GM18508 (cell line): Measurements from ENCODE around the gene FASLG.

Source experiments
- ATAC-seq: cut with Tn5 transposase; IDR thresholded peaks from one replicate; pipeline ENCODE4 v1.9.1; 2021; ENCODE audit warnings: moderate number of reproducible peaks; ENCODE audit not compliant: insufficient read depth, unreplicated experiment

Gene FASLG

DNA sequence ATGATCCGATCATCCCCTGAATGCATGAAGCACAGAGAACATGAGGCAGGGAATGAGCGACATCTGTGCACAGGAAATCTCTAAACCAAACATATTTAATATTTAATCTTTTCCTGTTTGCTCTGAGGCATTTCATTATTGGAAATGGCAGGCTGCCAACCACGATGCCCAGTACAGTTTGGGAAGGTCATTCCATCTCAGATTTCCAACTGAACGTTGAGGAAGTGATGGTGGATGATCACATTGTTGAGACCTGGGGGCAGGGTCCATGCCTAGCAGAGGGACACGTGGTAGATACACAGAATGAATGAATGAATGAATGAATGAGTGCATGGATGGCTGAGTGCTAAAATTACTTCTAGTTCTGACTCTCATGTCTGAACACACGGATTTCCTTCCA, 15.9 kb upstream of the FASLG start:
- no peak for ATAC-seq

DNA sequence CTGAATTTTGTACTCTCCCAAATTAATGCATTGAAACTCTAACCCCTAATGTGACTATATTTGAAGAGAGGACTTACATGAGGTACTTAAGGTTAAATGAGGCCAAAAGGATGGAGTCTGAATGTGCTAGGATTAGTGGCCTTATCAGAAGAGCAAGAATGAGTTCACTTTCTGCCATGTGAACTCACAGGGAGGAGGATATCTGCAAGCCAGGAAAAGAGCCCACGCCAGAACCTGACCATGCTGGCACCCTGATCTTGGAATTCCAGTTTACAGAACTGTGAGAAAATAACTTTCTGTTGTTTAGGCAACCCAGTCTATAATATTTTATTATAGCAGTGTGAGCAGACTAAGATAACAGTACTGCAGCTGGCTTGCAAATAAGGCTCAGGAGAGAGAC, 12.2 kb upstream of the FASLG start:
- ATAC-seq = no peak

DNA sequence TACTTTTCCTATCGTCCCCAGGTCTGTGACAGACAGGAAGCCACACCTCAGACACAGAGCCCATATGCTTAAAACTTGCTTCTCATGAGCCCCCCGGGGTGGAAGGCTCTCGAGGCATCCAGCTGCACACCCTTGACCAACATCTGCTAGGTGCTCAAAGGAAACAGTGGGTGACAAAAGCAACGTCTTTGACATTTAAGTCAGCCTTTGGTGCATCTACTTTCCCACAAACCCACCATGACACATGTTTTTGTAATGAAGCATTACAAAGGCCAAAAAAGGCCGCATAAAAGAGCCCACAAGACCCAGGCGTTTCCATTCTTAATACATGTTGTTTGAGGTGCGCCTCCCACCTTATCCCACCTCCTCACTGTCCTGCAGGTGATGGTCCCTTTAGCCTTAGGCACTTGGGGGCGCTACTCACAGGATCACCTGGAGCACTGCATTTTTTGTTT, 11.8 kb upstream of the FASLG start:
- ATAC-seq = no peak

DNA sequence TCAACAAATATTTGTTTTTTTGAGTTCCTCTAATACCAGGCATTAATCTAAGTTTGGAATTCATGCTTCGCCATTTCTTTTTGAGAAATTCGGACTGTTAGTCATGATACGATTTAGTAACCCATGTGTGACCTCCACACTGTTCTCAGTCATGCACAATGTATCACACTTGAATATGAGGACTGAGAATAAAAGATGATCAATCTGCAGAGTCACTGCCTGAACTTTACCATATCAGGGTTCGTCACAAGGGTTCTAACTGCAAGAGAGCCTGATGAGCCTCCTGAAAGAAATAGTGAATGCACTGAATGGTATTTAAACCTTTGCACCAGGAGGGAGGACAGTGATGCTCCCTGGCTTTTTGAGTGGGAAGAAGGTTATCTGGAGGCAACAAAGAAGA, 10.9 kb upstream of the FASLG start:
- no peak for ATAC-seq

DNA sequence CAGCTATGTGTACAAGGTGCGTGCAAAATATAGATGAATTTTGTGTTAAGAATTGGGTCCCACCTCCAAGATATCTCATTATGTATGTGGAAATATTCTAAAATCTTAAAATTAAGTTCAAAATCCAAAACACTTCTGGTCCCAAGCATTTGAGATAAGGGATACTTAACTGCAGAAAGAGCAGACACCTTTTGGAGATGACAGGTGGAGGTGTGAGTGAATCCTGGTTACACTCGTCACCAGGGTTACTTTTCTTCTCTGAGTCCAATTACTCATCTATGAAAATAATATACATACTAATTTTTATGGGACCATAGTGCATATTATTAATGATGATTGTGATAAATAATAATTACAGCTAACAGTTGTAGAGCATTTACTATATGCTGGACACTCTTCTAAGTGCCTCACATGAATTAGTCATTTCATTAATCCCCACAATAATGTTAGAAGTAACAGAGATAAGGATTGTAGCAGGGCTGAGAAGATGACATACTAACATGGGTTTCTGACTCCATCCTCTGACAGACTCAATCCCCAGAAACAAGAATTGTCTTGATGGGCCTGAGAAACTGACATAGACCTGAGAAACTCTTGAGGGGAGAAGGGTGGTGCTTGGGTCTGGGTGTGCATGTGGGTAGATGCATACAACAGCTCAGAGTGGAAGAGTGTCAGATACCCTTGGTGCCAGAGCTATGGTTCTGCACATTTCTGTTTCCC, 8.3 kb upstream of the FASLG start:
- no peak for ATAC-seq

DNA sequence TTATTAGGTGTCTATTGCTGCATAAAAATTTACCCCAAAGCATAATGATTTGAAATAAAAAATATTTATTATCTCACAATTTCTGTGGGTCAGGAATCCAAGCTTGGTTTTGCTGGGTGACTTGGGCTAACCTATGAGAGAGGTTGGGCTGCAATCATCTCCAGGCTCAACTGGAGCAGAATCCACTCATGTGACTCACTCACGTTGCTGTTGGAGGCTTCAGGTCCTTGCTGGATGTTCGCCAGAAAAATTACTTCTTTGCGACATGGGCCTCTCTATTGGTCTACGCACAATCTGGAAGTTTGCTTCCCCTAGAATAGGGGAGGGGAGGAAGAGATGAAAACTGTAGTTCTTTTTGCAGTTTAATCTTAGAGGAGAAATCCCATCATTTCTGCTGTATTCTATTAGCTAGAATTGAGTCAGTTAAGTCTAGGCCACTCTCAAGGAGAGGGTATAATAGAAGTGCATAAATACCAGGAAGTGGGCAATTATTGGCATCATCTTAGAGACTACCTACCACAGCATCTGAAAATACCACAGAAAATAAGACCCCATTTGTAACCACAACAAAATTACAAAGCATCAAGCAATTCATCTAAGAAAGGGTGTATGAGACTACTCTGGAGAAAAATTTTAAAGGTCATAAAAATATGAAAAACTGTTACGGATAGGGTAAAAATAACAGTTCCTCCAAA, 5.7 kb upstream of the FASLG start:
- no peak for ATAC-seq

DNA sequence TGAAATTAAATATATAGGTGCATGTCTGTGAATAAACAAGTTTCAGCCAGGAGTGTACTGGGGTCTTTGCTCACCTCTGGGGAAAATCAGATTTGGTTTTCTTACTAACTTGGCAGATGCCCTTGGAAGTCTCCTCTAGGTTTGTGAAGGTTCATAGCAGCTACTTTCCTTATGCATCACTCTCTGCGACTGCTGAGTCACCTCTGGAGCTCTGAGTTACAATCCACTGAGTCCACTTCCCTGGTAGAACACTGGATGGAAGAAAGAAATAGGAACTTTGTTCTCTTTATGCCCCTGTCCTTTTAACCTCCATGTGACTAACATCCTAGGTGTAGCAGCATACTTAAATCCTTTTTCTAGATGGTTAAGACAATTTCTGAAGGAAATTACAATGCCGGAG, 4.4 kb upstream of the FASLG start:
- ATAC-seq = no peak

DNA sequence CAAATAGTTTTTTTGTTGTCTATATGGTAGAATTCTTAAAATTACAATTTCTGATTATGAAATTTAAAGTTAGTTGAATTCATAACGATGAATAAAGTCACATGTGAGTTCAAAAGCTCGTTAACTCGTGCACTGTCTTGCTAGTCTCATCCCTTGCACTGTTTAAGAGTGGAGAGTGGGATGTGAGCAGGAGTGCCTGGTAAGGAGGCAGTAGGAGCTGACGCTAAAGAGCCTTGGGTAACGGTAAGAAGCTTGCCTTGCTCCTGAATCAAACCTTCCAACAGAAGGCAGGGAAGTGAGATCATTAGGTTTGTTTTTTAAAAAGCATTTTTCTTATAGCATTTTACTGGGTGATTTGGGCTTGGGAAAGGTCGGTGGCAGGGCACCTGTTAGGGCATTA, 2.3 kb upstream of the FASLG start:
- ATAC-seq = no peak

DNA sequence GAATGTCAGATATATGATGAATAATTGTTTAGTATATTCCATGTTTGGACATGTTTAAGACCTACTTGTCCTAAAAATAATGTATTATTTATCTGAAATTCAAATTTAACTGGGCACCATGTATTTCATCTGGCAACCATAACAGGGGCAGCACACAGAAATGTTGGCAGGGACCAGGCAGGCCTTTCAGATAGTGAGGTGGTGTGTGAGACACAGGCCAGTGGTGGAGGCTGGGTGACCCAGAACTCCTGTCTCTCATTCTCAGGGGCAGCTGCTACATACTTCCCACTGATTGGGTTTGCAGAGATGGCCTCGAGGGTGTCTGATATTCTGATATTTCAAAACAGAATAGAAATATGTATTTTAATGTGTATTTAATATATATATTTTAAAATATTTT, 1.3 kb upstream of the FASLG start:
- no peak for ATAC-seq

DNA sequence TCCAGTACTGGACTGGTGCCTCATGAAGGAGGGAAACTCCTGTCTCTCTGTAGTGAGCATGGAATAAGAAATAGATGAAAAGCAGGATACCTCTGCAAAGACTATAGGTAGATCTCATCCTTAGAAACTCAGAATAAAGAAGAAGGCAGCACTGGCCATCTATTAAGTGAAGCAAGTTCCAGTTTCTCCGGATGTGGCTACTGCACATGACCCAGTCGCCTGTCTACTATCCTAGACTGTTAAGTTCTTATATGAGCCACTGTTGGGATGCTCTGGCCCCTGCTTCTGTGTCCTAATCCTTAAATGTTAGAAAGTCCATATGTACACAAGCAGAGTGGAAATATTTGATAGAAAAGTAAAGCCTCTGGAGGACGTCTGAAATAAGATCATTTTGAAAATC, 2.2 kb downstream of the FASLG start:
- no peak for ATAC-seq

DNA sequence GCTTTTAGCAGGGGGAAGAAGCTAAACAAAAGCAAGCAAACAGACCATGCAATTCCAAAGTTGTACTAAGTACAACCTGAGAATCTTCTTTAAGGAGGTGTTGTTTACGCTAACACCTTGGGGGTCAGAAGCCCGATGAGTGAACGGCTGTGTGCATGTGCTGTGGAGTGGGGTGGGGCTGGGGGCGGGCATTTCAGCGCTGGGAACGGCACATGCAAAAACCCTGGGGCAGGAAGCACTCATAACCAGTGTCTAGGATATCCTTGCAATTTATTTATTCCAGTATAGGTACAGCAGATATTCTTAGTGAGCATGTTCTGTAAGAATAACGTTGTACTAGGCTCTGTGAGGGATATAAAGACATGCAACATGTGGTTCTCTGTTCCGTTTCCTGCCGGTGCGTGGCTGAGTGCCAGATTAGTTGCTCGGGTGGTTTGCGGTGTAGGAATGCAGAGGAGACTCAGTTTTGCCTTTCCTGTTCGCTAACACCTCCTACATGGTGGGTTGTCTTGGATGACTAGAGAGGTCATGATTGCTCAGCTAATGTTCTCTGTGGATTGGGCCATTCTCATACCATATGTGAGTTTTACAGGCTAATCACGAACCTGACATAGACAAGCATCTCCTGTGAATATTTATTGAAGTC, 3.7 kb downstream of the FASLG start:
- no peak for ATAC-seq

DNA sequence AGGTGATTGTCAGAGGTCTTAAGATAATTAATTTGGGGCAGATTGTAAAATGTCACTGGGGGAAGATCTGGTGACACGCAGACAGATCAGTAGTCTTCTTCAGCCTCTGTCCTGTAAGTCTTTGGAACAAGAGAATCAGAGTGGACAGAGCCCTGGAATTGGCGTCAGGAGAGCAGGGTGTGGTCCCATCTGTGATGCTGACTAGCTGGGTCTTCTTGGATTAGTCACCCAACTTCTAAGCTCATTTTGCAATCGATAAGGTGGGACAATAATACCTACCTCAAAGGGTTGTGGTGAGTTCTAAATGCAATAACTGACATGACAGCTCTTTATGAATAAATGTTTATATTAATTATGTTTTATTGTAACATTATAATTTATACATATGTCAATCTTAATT, 4.8 kb downstream of the FASLG start:
- ATAC-seq = no peak

DNA sequence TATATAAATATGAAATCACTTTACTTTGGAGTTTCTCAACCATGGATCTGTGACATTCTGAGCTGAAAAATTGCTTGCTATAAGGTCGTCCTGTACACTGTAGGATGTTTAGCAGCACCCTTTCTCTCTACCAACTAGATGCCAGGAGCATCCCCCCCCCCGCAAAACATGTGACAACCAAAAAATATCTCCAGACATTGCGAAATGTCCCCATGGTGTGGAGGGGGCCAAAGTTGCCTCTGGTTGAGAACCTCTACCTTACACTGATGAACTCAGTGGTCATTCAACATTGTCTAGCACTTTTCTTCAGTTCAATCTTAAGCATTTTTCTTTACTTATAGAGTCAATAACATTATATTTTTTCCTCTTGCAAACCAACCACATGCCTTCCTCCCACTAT, 9.2 kb downstream of the FASLG start:
- ATAC-seq = no peak

DNA sequence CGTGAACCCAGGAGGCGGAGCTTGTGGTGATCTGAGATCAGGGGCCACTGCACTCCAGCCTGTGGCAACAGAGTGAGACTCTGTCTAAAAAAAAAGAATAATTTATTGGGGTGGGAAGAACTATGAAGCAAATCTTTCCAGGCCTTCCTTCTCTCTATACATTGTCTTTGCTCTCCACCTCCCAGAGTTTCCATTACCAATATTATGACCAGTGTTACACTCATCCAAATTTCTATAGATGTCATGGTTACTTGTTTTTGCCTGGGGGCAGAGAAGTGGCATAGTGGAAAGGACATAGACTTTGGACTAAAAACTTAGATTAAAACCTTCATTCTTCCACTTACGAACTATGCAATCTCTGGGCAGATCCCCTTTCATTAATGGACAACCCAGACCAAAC, 10.1 kb downstream of the FASLG start:
- no peak for ATAC-seq

DNA sequence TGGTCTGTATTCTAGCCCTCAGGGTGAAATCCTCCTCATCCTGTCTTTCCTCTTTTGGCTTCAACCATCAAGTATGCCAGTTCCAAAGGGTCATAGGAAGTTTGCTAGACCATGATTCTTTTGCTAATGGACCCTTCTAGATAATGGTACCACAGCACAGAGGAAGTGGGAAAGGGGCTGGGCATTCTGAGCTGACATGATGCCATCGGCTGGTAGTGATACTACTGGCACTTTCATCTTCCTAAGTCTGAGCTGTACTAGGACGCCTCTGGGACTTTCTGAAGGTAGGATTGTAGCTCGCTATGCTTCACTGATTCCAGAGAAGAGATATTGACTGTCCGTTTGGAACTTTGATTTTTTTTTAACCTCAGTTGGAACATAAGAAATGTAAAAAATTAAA, 11.4 kb downstream of the FASLG start:
- no peak for ATAC-seq

DNA sequence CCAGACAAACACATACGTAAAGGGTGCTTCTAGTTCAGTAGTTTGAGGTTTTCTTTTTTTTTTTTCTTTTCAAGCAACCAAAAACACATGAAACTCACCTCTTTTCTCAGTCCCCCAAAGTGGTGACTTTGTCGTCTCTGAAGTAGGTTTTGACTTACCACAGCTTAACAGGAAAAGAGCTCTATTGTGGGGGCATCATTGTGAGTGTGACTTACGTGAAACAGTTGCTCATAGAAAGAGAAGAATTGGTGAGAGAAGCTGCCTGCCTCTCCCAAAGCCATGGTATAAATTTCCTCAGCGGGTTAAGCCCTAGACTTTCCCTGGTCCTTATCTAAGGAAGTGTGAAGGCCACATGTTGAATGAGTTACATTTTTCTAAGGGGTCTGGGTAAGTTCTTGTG, 11.9 kb downstream of the FASLG start:
- ATAC-seq = no peak

DNA sequence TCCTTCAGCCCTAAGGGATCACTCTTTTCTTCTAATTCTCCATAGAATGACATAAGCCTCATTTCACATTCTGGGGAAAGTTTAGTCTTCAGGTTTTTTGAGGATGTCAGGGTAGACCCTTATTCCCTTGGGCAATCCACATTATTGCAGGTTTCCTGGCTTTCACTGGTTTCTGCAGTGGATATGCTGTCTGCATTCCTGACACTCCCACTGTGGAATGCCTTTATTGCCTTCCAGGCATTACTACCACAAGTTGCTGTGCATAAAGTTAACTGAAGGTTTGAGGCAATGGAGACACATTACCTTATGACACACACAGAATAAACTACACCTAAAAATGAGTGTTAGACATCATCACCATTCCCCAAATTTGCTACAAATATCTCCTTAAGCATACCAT, 12.7 kb downstream of the FASLG start:
- no peak for ATAC-seq

DNA sequence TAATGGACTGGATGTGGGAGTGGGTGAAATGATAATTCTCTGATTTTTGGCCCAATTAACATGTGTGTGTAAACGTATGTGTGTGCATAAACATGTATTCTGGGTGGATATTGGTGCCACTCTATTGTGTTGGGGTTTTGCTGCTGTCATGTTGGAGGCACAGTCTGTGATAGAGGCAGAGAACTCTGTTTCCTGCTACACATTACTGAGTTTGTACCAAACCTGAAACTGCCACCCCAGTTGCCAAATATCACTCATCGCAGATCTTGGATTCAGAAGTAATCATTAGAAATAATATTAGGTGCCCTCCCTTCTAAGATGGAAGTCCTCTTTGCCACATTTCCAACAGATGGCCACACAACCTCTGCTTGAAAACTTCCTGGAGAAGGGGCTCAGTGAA, 13.8 kb downstream of the FASLG start:
- ATAC-seq = no peak

DNA sequence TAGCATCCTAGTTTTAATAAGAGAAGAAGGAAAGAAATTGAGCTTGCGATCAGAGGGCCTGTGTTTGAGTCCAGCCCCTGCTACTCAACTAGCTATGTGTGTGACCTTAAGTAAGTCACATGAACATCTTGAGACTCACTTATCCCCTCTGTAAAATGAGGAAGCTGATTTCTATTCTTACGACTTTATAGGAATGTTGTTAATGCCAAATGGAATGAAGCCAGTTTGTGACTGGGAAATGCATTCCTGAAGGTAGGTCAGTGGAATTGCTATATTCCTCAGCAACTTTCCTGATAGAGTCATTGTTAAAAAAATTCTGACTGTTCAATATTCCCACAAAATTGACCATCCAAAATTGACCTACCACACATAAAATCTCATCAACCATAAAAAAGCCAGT, 14.9 kb downstream of the FASLG start:
- ATAC-seq = no peak

DNA sequence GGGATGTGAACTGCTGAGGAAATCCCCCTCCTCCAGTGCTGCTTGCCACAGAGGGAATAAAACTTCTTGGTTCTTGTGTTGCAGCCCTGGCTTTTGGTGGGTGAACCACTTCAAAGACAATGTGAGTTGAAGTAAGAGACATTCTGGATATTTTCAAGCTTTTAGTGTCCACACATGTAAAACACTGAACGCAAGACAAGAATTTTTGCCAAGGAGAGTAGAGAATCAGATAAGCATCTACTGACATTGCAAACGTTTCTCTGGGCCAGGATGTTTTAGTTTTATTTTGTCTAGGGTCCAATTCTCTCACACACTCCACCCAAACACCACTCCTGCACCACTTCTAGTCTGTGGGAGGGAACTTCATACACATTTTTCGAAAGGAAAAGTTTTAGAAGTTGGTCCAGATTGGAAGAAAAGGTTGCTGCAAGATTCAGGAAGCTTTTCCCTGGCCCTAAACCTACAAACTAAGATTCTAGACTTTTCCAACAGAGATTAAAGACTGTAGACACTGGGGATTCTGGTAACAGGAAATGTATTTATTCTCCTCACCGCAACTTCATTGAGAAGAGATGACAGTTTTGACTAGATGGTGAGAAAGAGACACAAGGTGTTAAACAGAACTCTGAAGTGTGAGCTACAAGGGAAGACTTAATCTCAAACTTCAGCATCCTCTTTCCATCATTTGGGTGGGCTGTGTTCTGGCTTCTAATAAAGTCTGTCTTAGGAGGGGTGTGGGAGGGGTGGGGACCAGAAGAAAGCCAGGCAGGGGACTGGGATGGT, 16.1 kb downstream of the FASLG start:
- no peak for ATAC-seq
